CD4-positive, alpha-beta T cell (primary cell): ENCODE results near the gene S100A16. TPM values are rescaled to one million over a fixed set of nuclear protein-coding genes. Genes with fewer than 3 reads are reported as not detected.

Source experiments
- ATAC-seq: fragments of 200-7000 bp; cut with Tn5 transposase; one replicate; pipeline ENCODE4 v1.10.0; 2022; ENCODE audit warnings: mild to moderate bottlenecking; ENCODE audit not compliant: poor library complexity
- CTCF ChIA-PET: fragments of 350-600 bp; sonication (Branson Sonifier 250); formaldehyde crosslinking; loops from one replicate; lab custom pipeline; 2021; ENCODE audit warnings: antibody characterized with exemption, inconsistent platforms; lab: Charles Lee
- POLR2A ChIA-PET: fragments of 350-600 bp; sonication (Branson Sonifier 250); formaldehyde crosslinking; loops from one replicate; lab custom pipeline; 2021; ENCODE audit warnings: antibody characterized with exemption, inconsistent platforms; lab: Charles Lee
- DNase-seq, 14 experiments: peaks; one replicate each; pipeline ENCODE4 v3.0.0-alpha.2; 2013 to 2020; ENCODE audit warnings: mixed read lengths in 2 of 14
- H3K27ac ChIP-seq, 2 donors: one replicate each; pipeline versions ENCODE4 v1.5.1 to v1.7.0; 2013; ENCODE audit warnings: low read length in 2 of 2, low read depth in 1 of 2, mild to moderate bottlenecking in 1 of 2
- H3K27me3 ChIP-seq, 2 experiments: 1 replicate in 1 of 2; 2 replicates in 1 of 2; pipeline versions ENCODE4 v1.6.1 to v1.7.0; 2013; ENCODE audit warnings: low read length in 2 of 2, control low read depth in 1 of 2, mild to moderate bottlenecking in 1 of 2, moderate library complexity in 1 of 2; ENCODE audit not compliant: insufficient read depth in 2 of 2, control insufficient read depth in 1 of 2
- H3K36me3 ChIP-seq: one replicate; pipeline ENCODE4 v1.6.1; 2013; ENCODE audit warnings: low read length, control low read depth; ENCODE audit not compliant: insufficient read depth
- H3K4me1 ChIP-seq: one replicate; pipeline ENCODE4 v1.6.1; 2013; ENCODE audit warnings: low read length, control low read depth; ENCODE audit not compliant: insufficient read depth
- H3K4me3 ChIP-seq: one replicate; pipeline ENCODE4 v1.5.1; 2013; ENCODE audit warnings: mild to moderate bottlenecking, low read length, moderate library complexity
- H3K9me3 ChIP-seq, 2 experiments: 1 replicate in 1 of 2; 2 replicates in 1 of 2; pipeline versions ENCODE4 v1.6.1 to v1.7.0; 2013; ENCODE audit warnings: low read length in 2 of 2, mild to moderate bottlenecking in 2 of 2, control low read depth in 1 of 2, moderate library complexity in 1 of 2; ENCODE audit not compliant: control insufficient read depth in 1 of 2, insufficient read depth in 1 of 2
- H3K27ac Mint-ChIP-seq: one replicate; pipeline ENCODE4 v1.8.0; 2020; ENCODE audit warnings: mixed read lengths
- H3K27me3 Mint-ChIP-seq: one replicate; pipeline ENCODE4 v1.8.0; 2021; ENCODE audit warnings: mixed read lengths
- H3K36me3 Mint-ChIP-seq: one replicate; pipeline ENCODE4 v1.8.0; 2021; ENCODE audit warnings: low read depth, mixed read lengths
- H3K4me1 Mint-ChIP-seq: one replicate; pipeline ENCODE4 v1.8.0; 2021; ENCODE audit warnings: low read depth, mixed read lengths
- H3K4me3 Mint-ChIP-seq: one replicate; pipeline ENCODE4 v1.8.0; 2020; ENCODE audit warnings: mild to moderate bottlenecking, mixed read lengths
- H3K9me3 Mint-ChIP-seq: one replicate; pipeline ENCODE4 v1.8.0; 2020; ENCODE audit warnings: mixed read lengths
- intact Hi-C, 2 experiments: fragments of 100-400 bp; cut with DNase I in 1 of 2; cut with micrococcal nuclease in 1 of 2; formaldehyde crosslinking; loops; one replicate each; pipeline versions ENCODE4 v1.15.1 to v1.9.0; 2023 to 2025; cut with DNase I, micrococcal nuclease
- total RNA-seq, 174 experiments: library from RNA in 2 of 174; stranded (reverse) in 2 of 174; gene quantifications; one replicate each; pipeline ENCODE4 v1.2.3 and lab custom pipeline; 2021 to 2026
- TF ChIP-seq, protein P1 (sequence below): fragments of 200-600 bp; IDR thresholded peaks from one replicate; pipeline ENCODE4 v1.8.0; 2022; ENCODE audit warnings: antibody characterized with exemption, mild to moderate bottlenecking

Gene S100A16
- total RNA-seq, 2 experiments from 2014 or later: not detected

DNA sequence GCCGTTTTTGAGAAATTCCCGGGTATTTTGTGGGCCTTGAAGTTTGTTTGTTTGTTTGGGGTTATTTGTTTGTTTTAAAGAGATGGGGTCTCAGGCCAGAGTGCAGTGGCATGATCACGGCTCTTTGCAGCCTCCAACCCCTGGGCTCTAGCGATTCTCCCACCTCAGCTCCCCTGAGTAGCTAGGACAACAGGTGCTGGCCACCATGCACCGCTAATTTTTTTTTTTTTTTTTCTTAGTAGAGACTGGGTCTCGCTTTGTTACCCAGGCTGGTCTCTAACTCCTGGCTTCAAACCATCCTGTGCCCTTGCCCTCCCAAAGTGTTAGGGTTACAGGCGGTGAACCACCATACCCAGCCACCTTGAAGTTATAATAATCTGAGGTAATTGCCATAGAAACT is 22.9 kb upstream of the S100A16 start:
- Histone ChIP-seq H3K36me3 (peaks cover 51% of the 10 kb centered on the region), H3K4me3 (peak overlapping the region; percentile 83), H3K4me1 (peaks cover 39% of the 10 kb centered on the region), H3K9me3 (no peaks in the 10 kb centered on the region), H3K27me3 (no peaks in the 10 kb centered on the region), H3K27ac (peak overlapping the region in 1 of 2 donors; percentile 10)
- TF ChIP-seq, protein P1, sequence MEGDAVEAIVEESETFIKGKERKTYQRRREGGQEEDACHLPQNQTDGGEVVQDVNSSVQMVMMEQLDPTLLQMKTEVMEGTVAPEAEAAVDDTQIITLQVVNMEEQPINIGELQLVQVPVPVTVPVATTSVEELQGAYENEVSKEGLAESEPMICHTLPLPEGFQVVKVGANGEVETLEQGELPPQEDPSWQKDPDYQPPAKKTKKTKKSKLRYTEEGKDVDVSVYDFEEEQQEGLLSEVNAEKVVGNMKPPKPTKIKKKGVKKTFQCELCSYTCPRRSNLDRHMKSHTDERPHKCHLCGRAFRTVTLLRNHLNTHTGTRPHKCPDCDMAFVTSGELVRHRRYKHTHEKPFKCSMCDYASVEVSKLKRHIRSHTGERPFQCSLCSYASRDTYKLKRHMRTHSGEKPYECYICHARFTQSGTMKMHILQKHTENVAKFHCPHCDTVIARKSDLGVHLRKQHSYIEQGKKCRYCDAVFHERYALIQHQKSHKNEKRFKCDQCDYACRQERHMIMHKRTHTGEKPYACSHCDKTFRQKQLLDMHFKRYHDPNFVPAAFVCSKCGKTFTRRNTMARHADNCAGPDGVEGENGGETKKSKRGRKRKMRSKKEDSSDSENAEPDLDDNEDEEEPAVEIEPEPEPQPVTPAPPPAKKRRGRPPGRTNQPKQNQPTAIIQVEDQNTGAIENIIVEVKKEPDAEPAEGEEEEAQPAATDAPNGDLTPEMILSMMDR: no peak
- intact Hi-C loops: loop anchor here (2.0 kb wide), 3 partner anchors 13 to 91 kb away; partner anchors contain the start of gene ILF2 (in 2 of the 2)
- DNase-seq: no peak
- Mint-ChIP-seq H3K9me3 (no peaks in the 10 kb centered on the region), H3K4me1 (peaks cover 53% of the 10 kb centered on the region), H3K36me3 (peaks cover 67% of the 10 kb centered on the region), H3K27ac (peak overlapping the region; percentile 100), H3K4me3 (peak overlapping the region; percentile 87), H3K27me3 (no peaks in the 10 kb centered on the region)
- ChIA-PET CTCF (interaction anchor here (0.7 to 1.0 kb wide), 2 partner anchors 30 to 817 kb away, joined by 3 read pairs; no protein-coding TSS in a partner anchor), POLR2A (interaction anchor here (1.1 to 3.7 kb wide), 5 partner anchors 10 to 355 kb away, joined by 3 to 89 read pairs (median 35); partner anchors contain the start of genes ILF2, RPS27 and SNAPIN)
- no peak for ATAC-seq

DNA sequence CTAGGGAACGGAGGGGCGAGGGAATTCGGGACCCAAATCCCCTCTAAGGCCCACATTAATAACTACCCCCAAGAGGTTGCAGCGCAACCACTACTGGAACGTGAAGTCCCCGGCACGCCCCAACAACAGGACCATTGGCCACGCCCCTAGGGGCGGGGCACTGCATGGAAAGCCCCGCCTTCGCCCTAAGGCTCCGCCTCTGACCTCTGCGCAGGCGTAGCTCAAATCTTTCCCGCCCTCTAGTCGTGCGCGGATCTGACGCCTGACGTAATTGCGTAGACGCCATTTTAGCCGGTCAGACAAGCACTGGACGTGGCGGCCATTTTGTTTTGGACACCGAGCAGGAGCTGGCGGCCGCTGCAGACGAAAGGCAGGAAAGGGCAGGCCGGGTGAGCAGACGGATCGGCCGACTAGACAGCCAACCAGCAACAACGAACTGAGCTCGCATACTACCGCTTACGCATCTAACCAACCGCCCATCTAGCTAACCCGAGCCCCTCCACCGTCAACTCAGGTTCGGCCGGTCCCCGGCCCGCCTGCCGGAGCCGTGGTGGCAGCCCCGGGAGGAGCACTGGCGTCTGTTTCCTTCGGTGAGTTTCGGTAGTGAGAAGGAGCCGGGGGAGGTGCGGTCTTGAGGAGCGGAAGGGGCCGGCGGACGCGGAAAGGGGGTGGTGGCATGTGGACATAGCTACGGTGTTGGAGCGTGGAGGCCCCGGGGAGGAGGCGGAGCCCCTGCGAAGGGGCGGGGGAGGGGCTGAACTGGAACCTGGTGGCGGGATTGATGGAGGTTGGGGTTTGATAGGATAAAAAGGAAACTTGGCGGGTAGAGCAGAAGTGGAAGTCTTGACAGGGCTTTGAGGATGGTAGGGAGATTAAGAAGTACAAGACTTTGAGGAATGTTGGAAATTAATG is 21.1 kb upstream of the S100A16 start, which contains the start of gene CHTOP:
Gene CHTOP, plus strand, starts transcription at position 313 of the 912 bp plus-strand sequence. CDS start 2,523 bp downstream, outside the sequence.
- peak within 1 kb of the TSS; percentile 83 for H3K4me3 ChIP-seq
- H3K4me1 Mint-ChIP-seq: peaks cover 47% of the 10 kb centered on the region
- H3K27ac Mint-ChIP-seq: peak within 1 kb of the TSS; percentile 100
- DNase-seq (peak; percentile 90 to 98 (median 95)), ATAC-seq (peak; percentile 87)
- peaks cover 51% of the 10 kb centered on the region for H3K36me3 Mint-ChIP-seq
- peaks cover 33% of the 10 kb centered on the region for H3K36me3 ChIP-seq
- TF ChIP-seq, protein P1: no peak
- peaks cover 33% of the 10 kb centered on the region for H3K4me1 ChIP-seq
- no peaks in the 10 kb centered on the region for H3K9me3 Mint-ChIP-seq
- ChIA-PET CTCF (interaction anchor here (1.4 to 1.8 kb wide), 2 partner anchors 21 to 101 kb away, joined by 3 to 4 read pairs; no protein-coding TSS in a partner anchor), POLR2A (interaction anchor here (0.5 to 3.7 kb wide), 35 partner anchors 9 to 1322 kb away, joined by 3 to 89 read pairs (median 5); partner anchors contain the start of genes DENND4B, GATAD2B, ILF2 and INTS3)
- H3K27ac ChIP-seq: peak within 1 kb of the TSS; percentile 98 to 100
- no peaks in the 10 kb centered on the region for H3K27me3 Mint-ChIP-seq
- no peaks in the 10 kb centered on the region for H3K27me3 ChIP-seq
- H3K9me3 ChIP-seq: no peaks in the 10 kb centered on the region
- intact Hi-C loops: loop anchor here (1.0 to 5.0 kb wide), 4 partner anchors 15 to 87 kb away; partner anchors contain the start of genes ILF2 (in 2 of the 2), SNAPIN (in 2 of the 2), S100A3 (in 1 of the 2) and S100A4 (in 1 of the 2)
- H3K4me3 Mint-ChIP-seq: peak within 1 kb of the TSS; percentile 100

DNA sequence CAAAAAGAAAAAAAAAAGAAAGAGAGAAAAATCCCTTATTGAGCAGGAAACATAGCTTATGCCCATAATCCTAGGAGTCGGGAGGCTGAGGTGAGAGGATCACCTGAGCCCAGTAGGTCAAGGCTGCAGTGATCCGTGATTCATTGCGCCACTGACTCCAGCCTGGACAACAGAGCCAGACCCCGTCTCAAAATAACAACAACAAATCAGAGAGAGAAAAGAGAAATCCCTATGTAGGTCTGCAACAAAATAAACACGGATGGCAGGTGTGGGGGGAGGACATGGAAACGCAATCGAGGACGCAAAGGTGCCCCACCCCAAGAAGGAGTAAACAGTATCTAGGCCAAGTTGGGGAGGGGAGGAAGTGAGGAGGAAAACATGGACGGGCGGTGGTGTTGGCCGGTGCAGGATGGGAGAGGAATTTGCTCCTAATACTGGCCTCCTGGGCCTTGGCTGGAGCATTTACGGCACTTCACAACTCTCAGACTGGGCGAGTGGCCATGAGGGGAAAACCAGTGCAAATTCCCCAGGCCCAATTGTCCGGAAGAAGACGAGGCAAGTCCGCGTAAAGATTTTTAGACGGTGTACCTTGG is 20.3 kb upstream of the S100A16 start:
- Histone ChIP-seq H3K4me3 (peak overlapping the region; percentile 83), H3K27me3 (no peaks in the 10 kb centered on the region), H3K36me3 (peaks cover 26% of the 10 kb centered on the region), H3K27ac (peak overlapping the region in 1 of 2 donors; percentile 98), H3K4me1 (peaks cover 33% of the 10 kb centered on the region), H3K9me3 (no peaks in the 10 kb centered on the region)
- peak in 1 of 14 experiments; percentile 25 for DNase-seq
- ATAC-seq: no peak
- peak overlapping the region; percentile 100 for H3K4me3 Mint-ChIP-seq
- H3K27ac Mint-ChIP-seq: peak overlapping the region; percentile 100
- no peaks in the 10 kb centered on the region for H3K9me3 Mint-ChIP-seq
- ChIA-PET POLR2A (interaction anchor here (0.5 to 3.7 kb wide), 34 partner anchors 9 to 1322 kb away, joined by 3 to 89 read pairs (median 6); partner anchors contain the start of genes DENND4B, GATAD2B, ILF2 and INTS3), CTCF (interaction anchor here (1.8 kb wide), 1 partner anchor 100 kb away, joined by 4 read pairs; no protein-coding TSS in a partner anchor)
- intact Hi-C loops: loop anchor here in 1 of 2 experiments (5.0 kb wide), 1 partner anchor 86 kb away; the partner anchor contains the start of genes S100A3 and S100A4
- H3K4me1 Mint-ChIP-seq: peaks cover 43% of the 10 kb centered on the region
- TF ChIP-seq, protein P1: no peak
- peaks cover 43% of the 10 kb centered on the region for H3K36me3 Mint-ChIP-seq
- H3K27me3 Mint-ChIP-seq: no peaks in the 10 kb centered on the region
